Measurements from ENCODE around the gene CACNA1D.

Gene CACNA1D

DNA sequence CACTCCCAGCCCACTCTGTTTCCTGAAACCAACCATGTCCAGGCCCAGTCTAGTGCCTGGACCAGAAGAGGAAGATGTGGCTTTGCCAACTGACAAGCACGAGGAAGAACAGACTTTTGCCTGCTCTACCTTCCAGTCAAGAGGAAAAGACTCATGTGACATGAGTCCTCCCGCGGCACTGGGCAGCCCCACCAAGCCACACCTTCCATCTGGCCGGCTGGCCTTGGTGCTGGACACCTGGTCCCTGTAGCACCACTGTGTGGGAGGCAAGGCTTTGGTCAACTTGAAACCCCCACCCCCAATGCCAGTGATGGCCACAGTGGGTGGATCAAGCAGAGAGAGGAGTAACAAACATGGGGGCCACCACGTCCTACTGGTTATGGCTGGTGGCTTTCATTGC is 339.3 kb downstream of the CACNA1D start:
- DNase-seq = no peak

DNA sequence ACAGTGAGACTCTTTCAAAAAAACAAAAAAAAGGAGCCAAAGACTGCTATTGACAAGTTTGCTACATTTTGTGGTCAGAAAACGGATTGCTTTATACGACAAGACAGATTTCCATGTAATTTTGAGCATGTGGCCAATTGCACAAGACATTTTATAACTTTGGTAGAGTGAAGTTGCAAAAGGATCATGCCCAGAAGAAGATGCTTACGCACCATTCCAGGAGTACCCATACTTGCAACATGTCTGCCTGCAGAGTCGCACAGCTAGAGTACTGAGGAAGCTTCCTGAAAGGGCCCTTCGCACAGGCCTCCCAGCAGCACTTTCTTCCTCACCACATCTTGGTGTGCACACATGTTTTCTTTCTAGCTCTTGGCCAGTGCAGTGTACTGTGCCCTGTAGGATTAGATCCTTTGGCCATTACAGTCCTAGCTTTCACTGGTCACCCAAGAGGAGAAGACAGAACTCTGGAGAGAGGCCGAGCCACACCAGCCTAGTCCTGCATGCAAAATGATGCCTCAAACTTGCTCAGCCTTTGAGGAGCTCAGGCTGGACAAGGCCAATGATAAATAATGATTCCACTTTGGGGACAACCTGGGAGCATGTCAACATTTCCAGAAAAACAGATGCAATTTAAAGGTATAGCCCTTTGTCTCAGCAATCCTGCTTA is 340.2 kb downstream of the CACNA1D start:
- no peak for DNase-seq

DNA sequence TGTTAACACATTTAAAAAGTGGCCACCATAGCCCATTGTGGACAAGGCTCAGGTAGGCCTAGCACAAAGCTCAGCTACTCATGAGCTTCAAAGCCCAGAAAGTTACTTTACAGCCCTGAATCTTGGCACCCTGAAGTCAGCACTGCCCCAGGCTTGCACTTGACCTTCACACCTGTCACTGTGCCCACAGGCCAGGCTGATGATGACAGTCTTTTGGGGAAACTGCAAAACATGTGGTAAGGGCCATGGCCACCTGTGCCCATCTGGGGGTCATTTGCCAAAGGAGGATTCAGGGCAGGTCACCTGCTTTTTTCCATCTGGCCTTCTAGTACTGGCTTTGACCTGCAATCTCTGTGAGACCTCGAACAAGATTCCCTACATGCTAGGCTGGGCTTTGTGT is 340.8 kb downstream of the CACNA1D start:
- no peak for DNase-seq

DNA sequence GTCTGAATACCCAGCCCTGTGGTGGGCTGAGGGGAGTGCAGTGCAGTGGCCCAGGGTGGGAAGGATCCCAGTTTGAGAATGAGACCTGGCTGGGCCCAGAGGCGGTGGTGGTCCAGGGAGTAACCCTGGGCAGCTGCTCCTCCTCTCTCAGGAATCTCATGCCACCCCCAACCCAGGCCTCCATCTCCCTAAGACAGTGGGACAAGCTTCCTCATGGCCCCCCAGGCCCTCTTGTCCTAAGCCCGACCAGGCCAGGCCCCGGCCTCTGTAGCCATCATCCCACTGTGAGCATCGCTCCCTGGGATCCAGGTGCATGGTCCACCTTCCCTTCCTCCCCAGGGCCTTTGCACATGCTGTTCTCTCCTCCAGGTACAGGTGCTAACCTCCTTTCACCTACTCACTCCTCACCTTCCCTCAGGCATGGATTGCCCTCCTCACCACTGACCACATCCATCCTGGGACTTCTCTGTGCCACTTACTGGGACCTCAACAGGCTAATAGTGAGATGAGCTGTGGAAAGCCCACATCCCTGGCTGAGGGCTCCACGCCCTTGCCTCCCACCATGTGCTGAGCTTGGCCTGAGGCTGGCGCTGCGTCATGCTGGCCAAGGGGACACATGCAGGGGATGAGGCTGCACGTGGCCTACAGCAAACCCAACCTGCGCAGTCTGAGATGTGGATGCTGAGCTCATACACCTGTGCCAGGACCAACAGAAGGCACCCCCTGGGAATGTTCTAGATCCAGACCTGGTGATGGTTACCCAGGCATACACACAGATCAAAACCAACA is 341.9 kb downstream of the CACNA1D start:
- DNase-seq = no peak

DNA sequence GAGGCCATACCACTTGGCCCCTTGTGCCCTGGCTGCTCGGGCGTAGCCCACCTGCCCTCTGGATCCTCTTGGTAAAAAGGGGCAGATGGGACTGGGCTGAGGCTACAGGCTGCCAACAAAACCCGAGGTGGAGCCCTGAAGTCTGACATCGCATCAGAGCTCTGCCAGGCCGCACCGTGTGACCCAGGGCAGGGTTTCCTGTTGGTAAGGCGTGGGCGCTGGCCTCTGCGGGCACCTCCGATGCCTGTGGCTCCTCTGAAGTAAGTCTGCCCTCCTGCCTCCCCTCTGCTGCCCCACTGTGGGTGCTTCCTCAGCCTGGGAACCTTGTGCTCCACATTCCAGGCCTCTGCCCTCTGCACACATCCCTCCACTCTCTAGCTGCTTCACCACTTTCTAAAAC is 342.9 kb downstream of the CACNA1D start:
- no peak for DNase-seq

DNA sequence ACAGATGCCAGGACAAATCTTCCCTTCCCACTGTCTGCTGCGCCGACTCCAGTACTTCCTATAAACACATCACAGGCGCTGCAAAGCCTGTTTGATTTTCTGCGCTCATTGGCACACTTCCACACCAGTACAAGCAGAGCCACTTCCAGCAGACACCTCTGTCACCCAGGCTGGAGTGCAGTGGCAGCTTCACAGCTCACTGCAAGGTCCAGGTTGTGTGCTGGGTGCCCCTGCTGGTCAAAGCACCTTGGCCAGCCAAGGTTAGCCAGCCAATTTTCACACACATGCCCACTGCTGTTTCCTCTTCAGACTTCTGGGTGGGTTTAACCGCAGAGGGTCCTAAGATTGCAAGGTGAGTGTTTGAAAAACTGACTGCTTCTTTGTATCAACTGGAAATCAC is 346.9 kb downstream of the CACNA1D start:
- no peak for DNase-seq

DNA sequence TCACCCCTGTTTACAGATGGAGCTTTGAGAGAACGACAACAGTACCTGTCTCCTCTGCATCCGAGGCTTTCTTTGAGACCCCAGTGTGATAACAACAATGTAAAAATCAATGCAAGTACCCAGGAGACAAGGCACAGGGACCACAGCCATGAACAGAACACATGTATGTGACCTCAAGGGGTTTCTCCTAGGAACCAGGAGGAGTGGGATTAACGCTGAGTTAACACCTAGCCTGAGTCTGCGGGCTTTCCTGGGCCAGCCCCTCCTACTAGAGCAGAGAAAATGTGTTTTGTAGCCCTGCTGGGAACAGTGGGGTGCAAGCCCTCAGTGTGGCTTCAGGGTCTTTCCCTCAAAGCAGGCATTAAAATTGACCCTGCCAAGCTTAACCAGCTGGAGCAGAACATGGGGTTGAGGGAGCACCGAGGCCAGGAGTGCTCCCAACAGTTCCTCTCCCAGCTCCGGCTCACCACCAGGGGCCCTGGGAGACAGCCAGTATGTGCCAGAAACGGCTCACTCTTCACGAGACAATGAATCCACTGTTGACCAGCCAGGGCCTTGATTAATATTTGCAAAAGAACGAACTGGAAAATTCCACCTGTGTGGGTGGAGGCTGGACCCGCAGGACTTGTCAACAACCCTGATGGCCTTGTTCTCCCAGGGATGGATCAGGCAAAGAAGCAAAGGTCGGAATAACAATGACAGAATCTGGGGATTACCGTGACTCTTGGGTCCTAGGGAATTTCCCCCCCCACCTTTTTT is 348.2 kb downstream of the CACNA1D start:
- no peak for DNase-seq

DNA sequence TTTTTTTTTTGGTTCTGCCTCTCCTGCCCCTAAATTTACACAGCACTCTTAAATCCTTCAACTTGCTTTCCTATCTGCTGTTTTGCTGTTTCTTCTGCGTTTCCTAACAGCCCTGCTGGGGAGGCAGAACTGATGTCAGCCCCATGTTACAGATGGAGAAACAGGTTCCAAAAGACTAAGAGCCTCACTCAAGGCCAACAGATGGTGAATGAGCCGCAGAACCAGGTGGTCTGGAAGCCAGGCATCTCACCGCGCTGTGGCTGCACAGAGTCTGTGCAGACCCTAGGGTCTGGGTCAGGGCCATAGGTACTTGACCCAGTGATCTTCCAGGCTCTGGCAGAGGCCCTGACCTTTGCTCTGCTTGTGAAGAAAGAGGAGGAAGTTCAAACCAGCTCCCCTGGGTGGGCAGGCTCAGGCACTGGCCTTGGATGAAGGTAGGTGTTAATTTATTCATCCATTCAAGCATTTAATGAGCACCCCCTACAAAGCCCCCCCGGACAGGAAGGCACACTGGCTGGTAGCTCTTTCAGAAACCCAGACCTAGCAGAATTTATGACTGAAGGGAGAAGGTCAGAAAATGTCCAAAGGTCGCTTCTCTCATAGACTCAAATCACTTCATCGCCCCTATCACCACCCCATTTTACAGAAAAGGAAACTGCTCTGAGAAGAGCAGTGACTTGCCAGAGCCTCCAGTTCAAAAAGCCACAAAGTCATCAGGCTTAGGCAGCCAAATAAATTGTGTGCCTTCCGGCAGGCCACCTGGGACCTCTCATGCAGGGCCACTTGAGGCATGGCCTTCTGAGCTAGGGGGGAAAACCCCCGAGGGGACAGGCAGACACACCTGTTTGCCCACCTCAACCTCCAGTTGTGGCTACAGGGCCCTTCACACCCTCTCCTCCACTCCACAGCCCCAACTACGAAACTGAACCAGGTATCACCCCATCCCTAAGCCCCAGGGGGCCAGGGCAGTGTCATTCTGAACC is 349.1 kb downstream of the CACNA1D start:
- DNase-seq = no peak

DNA sequence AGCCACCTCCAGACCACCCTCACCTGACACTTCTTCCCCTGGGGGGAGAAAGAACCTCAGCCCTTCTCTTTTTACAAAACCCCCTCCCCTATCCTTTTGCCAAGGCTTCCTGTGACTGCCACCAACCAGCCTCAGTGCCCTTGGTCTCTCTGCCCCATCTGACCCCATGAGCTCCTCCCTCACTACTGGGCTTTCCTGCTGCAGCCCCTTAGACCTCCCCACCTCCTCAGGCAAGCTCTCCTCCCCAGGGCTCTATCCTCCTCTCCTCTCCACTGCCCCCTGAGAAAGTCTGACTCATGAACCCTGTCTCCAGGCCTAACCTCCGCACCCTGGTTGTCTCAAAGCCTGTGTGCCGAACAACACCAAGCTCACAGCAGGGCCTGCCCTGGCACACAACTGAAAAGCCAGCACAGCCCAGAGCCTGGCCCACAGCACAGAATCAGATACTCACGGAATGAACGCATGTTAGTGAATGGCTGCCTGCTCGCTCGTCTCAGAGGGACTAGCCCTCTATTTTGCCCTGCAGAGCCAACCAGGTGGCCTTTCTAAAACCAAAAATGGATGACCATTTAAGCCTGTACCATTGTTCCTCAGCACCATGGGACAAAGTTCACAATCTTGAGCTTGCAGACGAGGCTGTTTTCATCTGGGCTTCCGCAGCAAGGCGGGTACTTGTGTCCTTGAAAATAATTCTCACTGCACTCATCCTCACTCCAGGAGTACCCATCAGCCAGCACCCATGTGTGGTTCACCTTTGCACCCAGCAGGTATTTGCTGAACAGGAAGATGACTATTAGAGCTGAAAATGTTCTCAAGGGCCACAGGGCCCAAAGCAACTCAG is 350.1 kb downstream of the CACNA1D start:
- no peak for DNase-seq

DNA sequence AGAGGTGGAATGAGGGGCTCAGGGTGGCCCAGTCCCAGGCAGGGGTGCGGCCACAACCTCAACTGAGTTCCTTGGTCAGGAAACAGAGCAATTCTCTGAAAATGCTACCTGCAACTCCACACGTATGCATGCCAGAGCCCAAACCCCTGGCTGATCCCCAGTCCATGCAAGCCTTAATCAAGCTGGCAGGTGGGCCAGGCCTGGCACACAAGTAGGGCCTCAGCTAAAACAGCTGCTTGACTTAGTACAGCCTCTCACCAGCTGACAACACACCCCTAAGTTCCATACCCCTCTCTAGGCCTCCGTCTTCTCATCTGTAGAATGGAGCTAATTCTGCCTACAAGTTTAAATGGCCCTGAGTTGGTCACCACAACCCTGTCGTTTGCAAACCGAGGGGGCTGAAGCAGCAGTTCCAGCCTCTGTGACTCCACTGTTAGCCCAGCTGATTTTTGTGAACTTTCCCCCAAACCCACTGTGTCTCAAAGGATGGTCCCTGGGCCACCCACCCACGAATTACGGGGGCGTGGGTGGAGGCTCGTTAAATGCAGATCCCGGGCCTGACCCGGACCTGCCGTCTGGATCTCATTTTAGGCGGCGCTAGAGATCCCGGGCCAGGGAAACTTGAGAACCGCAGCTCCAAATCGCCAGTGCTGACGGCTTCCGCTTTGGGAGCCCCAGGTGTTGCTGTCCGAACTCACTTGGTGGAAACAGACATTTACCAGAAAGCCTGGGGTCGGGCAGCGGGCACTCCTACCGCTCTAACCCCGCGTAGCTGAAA is 350.9 kb downstream of the CACNA1D start:
- no peak for DNase-seq

DNA sequence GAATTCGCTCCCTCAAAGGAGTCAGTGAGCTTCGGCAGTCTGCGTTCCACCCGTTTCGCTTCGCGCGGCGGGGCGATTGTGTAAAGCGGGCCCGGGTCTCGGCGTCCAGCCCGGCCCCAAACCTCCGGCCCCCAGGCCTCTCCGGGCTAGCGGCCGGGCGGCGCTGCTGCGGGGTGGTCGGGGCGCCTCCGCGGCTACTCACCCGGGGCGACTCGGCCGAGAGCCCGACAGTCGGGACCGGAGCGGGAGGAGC is 351.4 kb downstream of the CACNA1D start:
- DNase-seq = no peak

DNA sequence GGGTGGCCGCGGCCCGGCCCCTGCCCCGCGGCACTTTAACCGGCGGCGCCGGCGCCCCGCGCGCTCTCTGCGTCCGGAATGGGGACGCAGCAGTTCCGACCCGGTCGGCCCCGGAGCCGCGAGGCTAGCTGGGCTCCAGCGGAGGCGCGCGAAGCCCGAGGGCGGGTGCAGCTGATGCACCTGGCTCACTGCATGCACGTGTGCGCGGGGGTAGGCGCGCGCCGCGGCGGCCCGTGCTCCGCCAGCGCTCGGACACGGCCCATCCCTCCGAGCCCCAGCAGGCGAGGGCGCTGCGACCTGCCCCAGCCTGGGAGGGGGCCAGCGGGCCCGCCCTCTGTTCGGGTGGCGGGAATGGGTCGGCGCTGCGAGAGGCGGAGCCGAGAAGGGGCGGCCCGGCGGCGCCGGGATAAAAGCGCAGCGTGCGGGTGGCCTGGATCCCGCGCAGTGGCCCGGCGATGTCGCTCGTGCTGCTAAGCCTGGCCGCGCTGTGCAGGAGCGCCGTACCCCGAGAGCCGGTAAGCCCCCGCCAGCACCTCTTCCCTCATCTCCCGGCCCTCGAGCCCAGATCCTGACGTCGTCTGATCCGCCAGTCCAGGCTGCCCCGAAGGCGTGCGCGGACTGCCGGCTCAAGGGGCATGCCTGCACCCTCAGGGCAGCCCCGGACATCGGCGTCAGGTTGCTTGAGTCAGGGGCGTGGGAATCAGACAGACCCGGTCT is 351.9 kb downstream of the CACNA1D start, which contains the start of the genes CHDH and IL17RB:
Gene CHDH (minus strand): TSS at position 286 of the 717 bp plus-strand sequence. CDS start 22,411 bp downstream, outside the sequence.
Gene IL17RB (plus strand): TSS at position 435 of the 717 bp plus-strand sequence. CDS start 21 bp downstream, at position 456.
- no peak for DNase-seq

DNA sequence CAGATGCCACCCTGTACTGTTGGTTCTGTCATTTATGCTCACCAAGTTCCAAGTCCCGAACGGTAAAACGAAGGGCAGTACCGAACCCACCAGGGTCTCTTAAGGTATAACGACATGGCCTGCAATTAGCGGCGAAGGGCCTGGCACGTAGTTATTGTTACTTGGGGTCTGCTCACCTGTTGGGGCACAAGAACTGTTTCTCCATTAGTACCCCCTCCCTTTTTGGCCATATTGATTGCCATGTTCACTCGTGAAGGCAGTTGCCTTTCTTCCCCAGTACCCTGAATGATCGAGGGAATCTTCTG is 352.4 kb downstream of the CACNA1D start:
- DNase-seq = no peak

DNA sequence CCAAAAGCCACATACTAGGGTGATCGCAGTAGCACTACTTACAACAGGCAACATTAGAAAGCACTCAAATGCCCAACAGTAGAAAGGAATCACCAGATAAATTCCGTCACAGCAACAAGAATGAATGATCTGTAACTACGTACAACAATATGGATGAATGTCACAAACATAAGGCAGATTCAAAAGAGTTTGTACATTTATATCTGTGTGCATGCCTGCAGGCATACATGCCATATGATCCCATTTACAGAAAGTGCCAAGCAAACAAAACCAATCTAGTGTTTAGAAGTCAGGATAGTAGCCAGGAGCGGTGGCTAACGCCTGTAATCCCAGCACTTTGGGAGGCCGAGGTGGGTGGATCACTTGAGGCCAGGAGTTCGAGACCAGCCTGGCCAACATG is 355.5 kb downstream of the CACNA1D start:
- no peak for DNase-seq

DNA sequence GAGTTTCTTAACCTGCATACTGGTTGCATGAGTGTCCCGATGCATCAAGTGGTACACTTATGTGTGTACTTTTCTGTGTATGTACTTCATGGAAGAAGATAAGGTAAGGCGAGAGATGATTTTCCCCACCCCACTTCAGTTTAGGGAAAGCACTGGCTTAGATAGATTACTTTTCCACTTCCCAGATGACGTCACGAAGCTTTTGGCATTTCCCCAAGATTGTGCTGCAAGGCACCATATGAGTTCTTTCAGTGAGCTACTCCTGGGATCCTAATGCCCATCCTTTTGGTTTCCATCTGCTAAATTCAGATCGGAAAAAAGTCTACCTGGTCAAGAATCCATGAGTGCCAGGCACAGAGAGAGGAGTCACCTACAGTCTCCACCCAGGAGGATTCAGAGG is 356.5 kb downstream of the CACNA1D start:
- no peak for DNase-seq

DNA sequence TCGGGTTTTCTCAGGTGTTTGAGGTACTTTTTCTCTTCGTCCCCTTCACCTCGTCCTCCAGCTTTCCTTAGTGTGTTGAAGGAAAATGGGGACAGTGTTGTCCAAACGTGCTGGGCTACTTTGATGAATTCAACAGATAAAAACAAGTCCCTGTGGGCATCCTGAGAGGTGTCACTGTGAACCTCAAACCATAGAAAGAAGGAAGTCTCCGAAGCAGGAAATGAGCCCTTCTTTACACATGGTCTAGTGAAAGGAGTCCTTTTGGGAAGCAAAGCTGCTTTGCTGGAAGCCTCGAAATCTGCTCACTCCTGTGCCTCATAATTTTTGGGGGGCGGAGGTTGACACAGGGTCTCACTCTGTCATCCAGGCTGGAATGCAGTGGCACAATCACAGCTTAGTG is 362.6 kb downstream of the CACNA1D start:
- no peak for DNase-seq

DNA sequence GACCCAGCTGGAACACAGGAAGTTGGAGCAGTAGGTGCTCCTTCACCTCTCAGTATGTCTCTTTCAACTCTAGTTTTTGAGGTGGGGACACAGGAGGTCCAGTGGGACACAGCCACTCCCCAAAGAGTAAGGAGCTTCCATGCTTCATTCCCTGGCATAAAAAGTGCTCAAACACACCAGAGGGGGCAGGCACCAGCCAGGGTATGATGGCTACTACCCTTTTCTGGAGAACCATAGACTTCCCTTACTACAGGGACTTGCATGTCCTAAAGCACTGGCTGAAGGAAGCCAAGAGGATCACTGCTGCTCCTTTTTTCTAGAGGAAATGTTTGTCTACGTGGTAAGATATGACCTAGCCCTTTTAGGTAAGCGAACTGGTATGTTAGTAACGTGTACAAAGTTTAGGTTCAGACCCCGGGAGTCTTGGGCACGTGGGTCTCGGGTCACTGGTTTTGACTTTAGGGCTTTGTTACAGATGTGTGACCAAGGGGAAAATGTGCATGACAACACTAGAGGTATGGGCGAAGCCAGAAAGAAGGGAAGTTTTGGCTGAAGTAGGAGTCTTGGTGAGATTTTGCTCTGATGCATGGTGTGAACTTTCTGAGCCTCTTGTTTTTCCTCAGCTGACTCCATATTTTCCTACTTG is 363.8 kb downstream of the CACNA1D start:
- no peak for DNase-seq

DNA sequence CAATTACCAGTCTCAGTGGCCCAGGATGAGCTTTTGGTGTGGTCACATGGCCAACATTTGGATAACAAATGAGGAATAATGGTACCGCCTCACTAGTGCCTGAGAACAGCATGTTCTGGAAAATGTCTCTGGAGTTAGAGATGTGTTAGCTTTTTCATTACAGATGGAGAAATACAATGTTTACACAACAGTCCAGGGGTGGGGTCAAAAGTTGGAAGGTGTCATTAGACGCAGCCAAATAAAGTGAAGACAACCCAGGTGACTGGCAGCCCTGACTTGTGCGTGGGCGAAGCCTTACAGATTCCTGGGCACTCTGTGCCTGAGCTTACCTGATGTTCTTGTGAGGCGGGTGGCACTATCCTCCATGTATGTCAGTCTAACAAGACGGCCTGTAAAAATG is 364.8 kb downstream of the CACNA1D start:
- no peak for DNase-seq

DNA sequence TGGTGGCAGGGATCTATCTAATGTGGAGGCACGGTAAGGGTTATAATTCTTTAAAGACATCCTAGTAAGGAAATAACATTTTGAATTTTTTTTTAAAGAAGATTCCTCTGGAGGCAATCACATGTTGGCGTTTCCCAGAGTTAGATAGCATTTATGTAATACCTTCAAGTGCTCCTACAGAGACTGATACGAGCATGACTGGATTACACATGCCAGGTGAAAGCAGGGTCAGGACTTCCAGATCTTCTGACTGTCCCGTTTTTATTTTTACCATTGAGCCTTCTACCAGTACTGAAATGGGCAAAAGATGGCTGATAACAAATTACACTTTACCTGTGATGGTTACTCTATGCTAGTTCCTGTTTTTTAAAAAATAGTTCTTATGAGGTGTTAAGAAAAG is 365.8 kb downstream of the CACNA1D start:
- no peak for DNase-seq

DNA sequence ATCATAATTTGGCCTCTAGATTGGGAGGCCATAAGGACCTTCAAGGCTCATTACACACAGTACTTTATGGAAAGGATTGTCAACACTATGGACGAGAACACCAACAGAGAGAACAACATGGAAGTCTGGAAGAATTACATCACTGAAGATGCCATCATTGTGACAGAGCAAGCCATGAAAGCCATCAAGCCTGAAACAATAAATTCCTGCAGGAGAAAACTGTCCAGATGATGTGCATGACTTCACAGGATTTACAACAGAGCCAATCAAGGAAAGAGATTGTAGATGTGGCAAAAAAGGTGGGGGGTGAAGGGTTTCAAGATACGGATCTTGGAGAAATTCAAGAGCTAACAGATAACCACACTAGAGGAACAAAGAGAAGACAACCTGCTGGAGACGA is 367.8 kb downstream of the CACNA1D start:
- DNase-seq = no peak

Measured in activated T-cell treated with anti-CD3 and anti-CD28 coated beads for 4 hours (primary cell).